HG03135 (cell line): ENCODE data around the gene KRCC1.

Experiments used
- ATAC-seq: cut with Tn5 transposase; IDR thresholded peaks from one replicate; pipeline ENCODE4 v1.9.1; 2021; ENCODE audit warnings: mild to moderate bottlenecking, moderate library complexity; ENCODE audit not compliant: unreplicated experiment

The KRCC1 gene

GRCh38 chr2:88055371-88056128 is at the start of gene KRCC1:
TSS of gene KRCC1 (minus strand) at chr2:88055783. CDS start at chr2:88028563, 27,220 bp downstream.
- ATAC-seq = peak; percentile 95

GRCh38 chr2:88100489-88100858 is 44.9 kb upstream of the KRCC1 start:
- no peak for ATAC-seq

GRCh38 chr2:88099798-88100488 is 44.4 kb upstream of the KRCC1 start:
- ATAC-seq = no peak

- ATAC-seq = no peak
Observed at GRCh38 chr2:88098558-88098900, 42.9 kb upstream of the KRCC1 start.

GRCh38 chr2:88097891-88098557 is 42.4 kb upstream of the KRCC1 start:
- no peak for ATAC-seq

- no peak for ATAC-seq
Observed at GRCh38 chr2:88097192-88097591, 41.6 kb upstream of the KRCC1 start.

- no peak for ATAC-seq
Observed at GRCh38 chr2:88096708-88097107, 41.1 kb upstream of the KRCC1 start.

GRCh38 chr2:88095022-88095421 is 39.4 kb upstream of the KRCC1 start:
- no peak for ATAC-seq

GRCh38 chr2:88092773-88093172 is 37.2 kb upstream of the KRCC1 start:
- ATAC-seq = no peak

- no peak for ATAC-seq
Observed at GRCh38 chr2:88091943-88092342, 36.4 kb upstream of the KRCC1 start.

- no peak for ATAC-seq
Observed at GRCh38 chr2:88090446-88091283, 35.1 kb upstream of the KRCC1 start.

GRCh38 chr2:88088999-88089398 is 33.4 kb upstream of the KRCC1 start:
- no peak for ATAC-seq

- ATAC-seq = no peak
Observed at GRCh38 chr2:88087763-88088162, 32.2 kb upstream of the KRCC1 start.

- ATAC-seq = no peak
Observed at GRCh38 chr2:88087073-88087472, 31.5 kb upstream of the KRCC1 start.

GRCh38 chr2:88086401-88086800 is 30.8 kb upstream of the KRCC1 start:
- ATAC-seq = no peak

GRCh38 chr2:88085602-88086001 is 30.0 kb upstream of the KRCC1 start:
- no peak for ATAC-seq

- no peak for ATAC-seq
Observed at GRCh38 chr2:88085099-88085498, 29.5 kb upstream of the KRCC1 start.

GRCh38 chr2:88082781-88083180 is 27.2 kb upstream of the KRCC1 start:
- ATAC-seq = no peak

GRCh38 chr2:88081924-88082608 is 26.5 kb upstream of the KRCC1 start:
- ATAC-seq = no peak

- ATAC-seq = no peak
Observed at GRCh38 chr2:88080545-88080944, 25.0 kb upstream of the KRCC1 start.
